ENCODE measurements around the gene NTSR2.

NTSR2 gene

GRCh38 chr2:11655495-11655894 lies 14.5 kb downstream of the NTSR2 start:
- no peak for DNase-seq

GRCh38 chr2:11652553-11652952 lies 17.4 kb downstream of the NTSR2 start:
- DNase-seq: no peak

GRCh38 chr2:11651856-11652548 lies 18.0 kb downstream of the NTSR2 start:
- no peak for DNase-seq

GRCh38 chr2:11649093-11649492 lies 20.9 kb downstream of the NTSR2 start:
- DNase-seq: no peak

- DNase-seq: peak in 1 of 3 experiments; percentile 17
Observed at GRCh38 chr2:11647834-11648600, 22.0 kb downstream of the NTSR2 start.

- no peak for DNase-seq
Observed at GRCh38 chr2:11646530-11646929, 23.5 kb downstream of the NTSR2 start.

- no peak for DNase-seq
Observed at GRCh38 chr2:11644293-11644692, 25.7 kb downstream of the NTSR2 start.

- no peak for DNase-seq
Observed at GRCh38 chr2:11642972-11643371, 27.0 kb downstream of the NTSR2 start.

- no peak for DNase-seq
Observed at GRCh38 chr2:11640132-11640531, 29.9 kb downstream of the NTSR2 start.

- no peak for DNase-seq
Observed at GRCh38 chr2:11639503-11639902, 30.5 kb downstream of the NTSR2 start.

- DNase-seq: no peak
Observed at GRCh38 chr2:11637546-11637945, 32.4 kb downstream of the NTSR2 start.

GRCh38 chr2:11636593-11637295 lies 33.3 kb downstream of the NTSR2 start:
- DNase-seq: no peak

GRCh38 chr2:11635141-11635540 lies 34.9 kb downstream of the NTSR2 start:
- no peak for DNase-seq

- peak in 1 of 3 experiments; percentile 69 for DNase-seq
Observed at GRCh38 chr2:11634584-11634983, 35.4 kb downstream of the NTSR2 start.

GRCh38 chr2:11633923-11634478 lies 36.0 kb downstream of the NTSR2 start:
- DNase-seq: no peak

GRCh38 chr2:11631462-11631861 lies 38.5 kb downstream of the NTSR2 start:
- no peak for DNase-seq

GRCh38 chr2:11630855-11631254 lies 39.1 kb downstream of the NTSR2 start:
- DNase-seq: no peak

GRCh38 chr2:11629851-11630250 lies 40.1 kb downstream of the NTSR2 start:
- DNase-seq: no peak

GRCh38 chr2:11629215-11629614 lies 40.8 kb downstream of the NTSR2 start:
- DNase-seq: no peak

GRCh38 chr2:11628675-11629074 lies 41.3 kb downstream of the NTSR2 start:
- DNase-seq: no peak

- no peak for DNase-seq
Observed at GRCh38 chr2:11625671-11626070, 44.3 kb downstream of the NTSR2 start.

GRCh38 chr2:11624893-11625292 lies 45.1 kb downstream of the NTSR2 start:
- no peak for DNase-seq

GRCh38 chr2:11622611-11623010 lies 47.4 kb downstream of the NTSR2 start:
- DNase-seq: no peak

- DNase-seq: peak in 1 of 3 experiments; percentile 25
Observed at GRCh38 chr2:11621410-11621809, 48.6 kb downstream of the NTSR2 start.
